ENCODE data around the gene FNBP1.
"Not testable (repeated sequence)": the region's sequence is repeated elsewhere in the genome, so short reads cannot be mapped to it uniquely, and the experiment has no call there.

The FNBP1 gene

DNA sequence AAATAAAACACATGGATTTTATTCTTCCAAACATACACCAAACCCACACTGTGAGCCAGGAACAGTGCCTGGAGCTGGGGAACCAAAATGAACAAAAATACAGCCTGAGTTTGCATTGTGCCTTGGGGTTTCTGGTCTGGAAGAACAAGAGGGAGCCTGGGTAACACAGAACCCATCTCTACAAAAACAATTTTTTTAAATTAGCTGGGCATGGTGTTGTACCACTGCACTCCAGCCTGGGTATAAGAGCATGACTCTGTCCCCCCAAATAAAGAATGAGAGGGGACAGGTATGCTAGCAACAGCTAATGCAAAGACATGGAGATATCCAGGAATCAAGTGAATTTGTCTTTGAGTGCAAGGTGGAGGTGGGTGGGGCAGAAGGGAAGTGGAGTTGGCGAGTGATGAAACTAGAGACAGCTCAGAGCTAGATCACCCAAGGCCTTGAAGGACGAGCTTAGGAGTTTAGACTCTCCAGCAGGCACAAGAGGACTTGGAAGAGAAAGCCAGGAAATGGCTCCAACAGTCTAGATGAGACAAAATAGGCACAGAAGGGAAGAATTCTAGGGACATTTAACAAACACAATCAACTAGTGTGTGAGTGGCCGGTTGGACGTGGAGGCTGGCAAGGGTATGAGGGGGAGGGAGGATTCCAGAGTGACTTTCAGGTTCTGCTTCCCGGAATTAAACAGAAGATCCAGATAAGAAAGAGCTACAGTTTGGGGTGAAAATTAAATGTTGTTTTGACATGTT, 47.4 kb downstream of the FNBP1 start:
- no peak for DNase-seq (ENCODE audit: low read depth in 4 of 4, low spot score in 1 of 4)

GRCh38 chr9:129994882-129995281, 48.1 kb downstream of the FNBP1 start:
- DNase-seq (ENCODE audit: low read depth in 4 of 4, low spot score in 1 of 4), result no peak

- DNase-seq (ENCODE audit: low read depth in 4 of 4, low spot score in 1 of 4), result not testable (repeated sequence)
These were observed 51.9 kb downstream of the FNBP1 start for GRCh38 chr9:129991139-129991538.

GRCh38 chr9:129990269-129991010, 52.5 kb downstream of the FNBP1 start:
- DNase-seq (ENCODE audit: low read depth in 4 of 4, low spot score in 1 of 4), result no peak

DNA sequence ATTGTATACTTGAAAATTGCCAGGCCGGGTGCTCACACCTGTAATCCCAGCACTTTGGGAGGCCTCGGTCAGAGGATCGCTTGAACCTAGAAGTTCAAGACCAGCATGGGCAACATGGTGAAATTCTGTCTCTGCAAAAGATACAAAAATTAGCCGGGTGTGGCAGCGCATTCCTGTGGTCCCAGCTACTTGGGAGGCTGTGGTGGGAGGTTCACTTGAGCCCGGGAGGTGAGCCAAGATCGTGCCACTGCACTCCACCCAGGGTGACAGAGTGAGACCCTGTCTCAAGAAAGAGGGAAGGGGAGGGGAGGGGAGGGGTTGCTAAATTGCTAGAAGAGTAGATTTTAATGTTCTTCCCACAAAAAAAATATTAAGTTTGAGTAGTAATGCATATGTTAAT, 53.2 kb downstream of the FNBP1 start:
- DNase-seq (ENCODE audit: low read depth in 4 of 4, low spot score in 1 of 4), result no peak

GRCh38 chr9:129989362-129989708, 53.7 kb downstream of the FNBP1 start:
- no peak for DNase-seq (ENCODE audit: low read depth in 4 of 4, low spot score in 1 of 4)

DNA sequence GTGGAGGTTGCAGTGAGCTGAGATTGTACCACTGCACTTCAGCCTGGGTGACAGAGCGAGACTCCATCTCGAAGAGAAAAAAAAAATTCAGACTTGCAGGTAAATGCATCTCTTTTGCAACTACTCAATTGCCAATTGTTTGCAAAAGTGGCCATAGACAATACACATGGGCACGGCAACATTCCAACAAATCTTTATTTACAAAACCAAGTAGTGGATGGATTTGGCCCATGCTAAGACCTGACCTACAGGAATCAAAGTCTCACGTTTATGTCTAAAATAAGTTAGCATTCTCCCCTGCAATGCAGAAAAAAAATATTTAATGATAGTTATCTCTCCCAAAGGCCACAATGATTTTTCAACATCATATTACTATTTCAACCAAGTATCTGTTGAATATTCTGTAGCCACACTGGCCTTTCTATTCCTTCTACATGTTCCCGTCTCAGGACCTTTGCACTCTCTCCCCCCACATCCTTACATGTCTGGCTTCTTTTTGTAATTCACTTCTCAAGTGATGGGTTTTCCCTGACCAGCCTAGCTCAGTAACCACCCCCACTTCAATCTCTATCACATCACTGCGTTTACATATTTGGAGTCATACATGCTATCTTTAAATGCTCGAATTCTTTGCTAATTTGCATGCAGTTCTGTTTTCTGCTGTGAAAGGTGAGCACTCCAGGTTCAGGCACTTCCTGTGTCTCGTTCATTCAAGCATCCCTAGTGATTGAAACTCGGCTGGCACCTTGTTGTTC, 54.2 kb downstream of the FNBP1 start:
- no peak for DNase-seq (ENCODE audit: low read depth in 4 of 4, low spot score in 1 of 4)

DNA sequence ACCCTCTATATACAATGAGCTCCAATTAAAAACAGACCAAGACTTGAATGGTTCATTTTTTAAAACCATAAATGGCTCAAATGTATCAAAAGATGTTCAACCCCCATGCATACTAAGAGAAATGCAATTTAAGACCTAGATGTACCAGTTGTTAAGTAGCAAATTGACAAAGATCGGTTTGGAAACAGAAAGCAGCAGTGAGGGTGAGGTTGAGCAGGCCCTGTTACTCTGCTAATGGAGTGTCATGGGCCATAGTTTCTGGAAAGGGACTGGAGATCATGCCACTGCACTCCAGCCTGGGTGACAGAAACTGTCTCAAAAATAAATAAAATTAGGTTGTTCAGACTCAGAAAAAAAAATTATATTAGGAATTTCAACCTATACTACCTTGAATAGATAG, 55.0 kb downstream of the FNBP1 start:
- no peak for DNase-seq (ENCODE audit: low read depth in 4 of 4, low spot score in 1 of 4)

DNA sequence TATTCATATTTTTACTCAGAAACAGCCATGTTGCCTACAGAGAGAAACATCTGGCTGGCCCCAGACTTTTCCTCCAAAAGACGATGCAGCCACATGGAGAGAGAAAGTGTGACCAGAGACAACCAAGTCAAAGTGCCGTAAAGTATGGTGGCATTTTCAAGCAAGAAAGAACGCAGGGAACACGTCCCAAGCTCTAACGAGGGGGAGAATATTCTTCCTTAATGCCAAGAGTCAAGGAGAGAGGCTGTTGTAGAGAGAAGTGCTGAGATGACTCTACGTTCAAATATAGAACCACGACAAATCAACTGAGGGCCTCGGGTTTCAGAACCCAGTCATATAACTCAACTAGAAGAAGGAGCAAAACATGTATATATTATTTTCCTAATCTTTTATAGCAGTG, 55.9 kb downstream of the FNBP1 start:
- DNase-seq (ENCODE audit: low read depth in 4 of 4, low spot score in 1 of 4), result no peak

DNA sequence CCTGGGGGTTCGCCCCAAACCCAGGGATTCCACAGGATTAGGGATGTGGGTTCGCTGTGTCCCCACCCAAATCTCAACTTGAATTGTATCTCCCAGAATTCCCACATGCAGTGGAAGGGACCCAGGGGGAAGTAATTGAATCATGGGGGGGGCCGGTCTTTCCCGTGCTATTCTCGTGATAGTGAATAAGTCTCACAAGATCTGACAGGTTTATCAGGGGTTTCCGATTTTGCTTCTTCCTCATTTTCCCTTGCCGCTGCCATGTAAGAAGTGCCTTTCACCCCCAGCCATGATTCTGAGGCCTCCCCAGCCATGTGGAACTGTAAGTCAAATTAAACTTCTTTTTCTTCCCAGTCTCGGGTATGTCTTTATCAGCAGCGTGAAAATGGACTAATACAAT, 58.4 kb downstream of the FNBP1 start:
- DNase-seq (ENCODE audit: low read depth in 4 of 4, low spot score in 1 of 4), result not testable (repeated sequence)

DNA sequence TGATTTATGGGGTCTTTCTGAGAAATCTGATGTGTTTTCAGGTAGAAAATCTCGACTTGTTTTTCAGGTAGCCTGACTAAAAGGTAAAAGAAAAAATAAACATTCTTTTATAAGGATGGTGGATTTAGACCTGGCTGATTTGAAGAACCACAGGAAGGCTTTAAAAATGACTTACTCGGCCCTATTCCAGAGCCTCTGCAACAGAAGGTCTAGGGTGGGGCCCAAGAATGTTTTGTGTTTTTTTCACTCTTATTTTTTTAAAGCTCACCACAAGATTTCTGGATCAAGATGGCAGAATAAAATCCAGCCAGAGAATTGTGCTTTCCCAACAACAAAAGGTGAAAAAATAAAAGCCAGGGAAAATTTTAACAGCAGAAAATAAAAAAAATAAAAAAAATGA, 59.1 kb downstream of the FNBP1 start:
- DNase-seq (ENCODE audit: low read depth in 4 of 4, low spot score in 1 of 4), result no peak

GRCh38 chr9:129981180-129981907, 61.6 kb downstream of the FNBP1 start:
- DNase-seq (ENCODE audit: low read depth in 4 of 4, low spot score in 1 of 4), result no peak

- not testable (repeated sequence) for DNase-seq (ENCODE audit: low read depth in 4 of 4, low spot score in 1 of 4)
These were observed 62.8 kb downstream of the FNBP1 start for GRCh38 chr9:129980224-129980623.

GRCh38 chr9:129979071-129979745, 63.8 kb downstream of the FNBP1 start:
- no peak for DNase-seq (ENCODE audit: low read depth in 4 of 4, low spot score in 1 of 4)

GRCh38 chr9:129972816-129973215, 70.2 kb downstream of the FNBP1 start:
- DNase-seq (ENCODE audit: low read depth in 4 of 4, low spot score in 1 of 4), result no peak

DNA sequence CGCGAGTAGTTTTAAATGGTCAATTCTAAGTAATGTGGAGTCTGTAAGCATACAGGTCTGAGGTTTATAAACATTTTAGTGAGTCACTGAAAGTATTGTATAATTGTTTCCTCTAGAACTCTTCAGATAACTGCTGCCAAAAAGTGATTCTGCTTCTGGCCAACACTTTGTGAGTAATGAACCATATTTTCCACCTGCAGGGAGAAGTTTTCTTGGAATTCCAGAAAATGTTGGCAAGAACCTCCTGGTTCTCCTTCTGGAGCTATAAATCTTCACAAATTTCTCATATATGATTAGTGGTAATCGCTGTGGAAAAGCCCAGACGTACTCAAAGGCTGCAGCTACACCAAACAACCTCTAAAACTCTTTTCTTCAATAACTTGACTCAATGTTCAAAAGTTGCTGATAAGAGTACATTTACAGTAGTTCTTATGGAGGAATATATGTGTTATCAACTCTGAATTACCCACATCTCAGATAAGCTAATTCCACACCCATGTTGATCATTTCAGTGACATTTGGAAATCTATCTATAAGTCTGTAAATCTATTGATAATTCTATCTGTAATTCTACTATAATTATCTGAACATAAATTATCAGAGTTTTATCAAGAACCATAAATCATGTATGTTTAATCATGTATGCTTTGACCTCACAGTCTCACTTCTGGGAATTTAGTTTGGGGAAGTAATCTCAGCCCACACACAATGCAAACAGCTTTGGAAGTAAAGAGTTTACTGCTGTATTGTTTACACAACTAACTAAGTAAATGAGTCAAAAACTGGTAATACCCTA, 74.1 kb downstream of the FNBP1 start:
- DNase-seq (ENCODE audit: low read depth in 4 of 4, low spot score in 1 of 4), result no peak

- DNase-seq (ENCODE audit: low read depth in 4 of 4, low spot score in 1 of 4), result no peak
These were observed 77.9 kb downstream of the FNBP1 start for GRCh38 chr9:129964901-129965734.

DNA sequence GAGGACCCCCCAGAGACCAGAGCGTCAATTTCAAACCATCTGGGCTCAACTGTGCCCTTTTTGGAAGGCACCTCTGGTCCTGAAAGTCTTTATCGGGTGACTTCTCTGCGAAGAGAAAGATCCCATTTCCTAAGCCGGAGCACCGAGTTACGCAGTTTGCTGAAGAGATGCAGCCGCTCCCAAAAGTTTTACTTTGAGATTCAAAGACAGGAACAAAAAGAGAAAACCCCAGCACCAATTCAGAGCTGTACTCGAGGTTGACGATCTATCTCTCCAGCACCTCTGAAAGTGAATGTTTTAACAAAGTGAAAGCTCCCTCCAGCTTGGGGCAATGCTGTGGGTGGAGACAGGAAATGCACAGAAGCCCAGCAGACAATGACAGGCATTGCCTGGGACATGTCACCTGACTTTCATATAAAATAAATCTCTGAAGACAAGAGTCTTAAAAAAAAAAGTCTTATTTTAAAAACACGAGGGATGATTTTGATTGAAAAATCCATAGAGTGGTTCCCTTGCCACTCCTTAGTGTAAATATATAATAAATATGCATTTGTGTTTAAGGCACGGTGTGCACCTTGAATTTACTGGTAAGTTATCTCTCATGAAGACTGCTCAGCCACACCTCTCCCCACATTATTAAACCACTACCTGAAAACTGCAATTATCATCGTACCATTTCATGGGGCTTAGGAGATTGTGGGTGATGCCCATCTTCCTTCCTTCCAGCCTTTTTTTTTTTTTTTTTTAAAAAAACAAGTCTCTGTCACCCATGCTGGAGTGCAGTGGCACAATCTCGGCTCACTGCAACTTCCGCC, 79.9 kb downstream of the FNBP1 start:
- DNase-seq (ENCODE audit: low read depth in 4 of 4, low spot score in 1 of 4), result peak; percentile 23 to 55 (median 46)

All from stimulated activated CD4-positive, alpha-beta T cell treated with anti-CD3 and anti-CD28 coated beads, Interleukin-1b, Interleukin-23, amount 100 ng/mL, for 24 hours (primary cell).